ENCODE results near the gene TMEM238L. TPM values are rescaled to one million over a fixed set of nuclear protein-coding genes. Genes with fewer than 3 reads are reported as not detected.

The TMEM238L gene
- total and polyA plus RNA-seq, 2 of the 8 experiments (the other 6 are each of a cell fraction or from before 2014, with no cell fraction given), result not detected

GRCh38 chr17:10777890-10778289 is 26.0 kb downstream of the TMEM238L start:
- CTCF ChIA-PET (ENCODE audit: partially characterized antibody), result interaction anchor here (0.7 to 1.6 kb wide), 2 partner anchors 40 to 66 kb away, joined by 3 to 5 read pairs; no protein-coding TSS in a partner anchor
- H3K4me2 ChIP-seq (ENCODE audit: insufficient read depth in 1 of 2, low read depth in 2 of 2, low read length in 2 of 2), result no peak overlapping the region
- no peaks in the 10 kb centered on the region for H3K27me3 ChIP-seq (replicated peaks in 1 of 4; ENCODE audit: control insufficient read depth in 3 of 4, extremely low read depth in 1 of 4, insufficient read depth in 3 of 4, low read length in 3 of 4)
- no peak overlapping the region for H2BK20ac ChIP-seq (ENCODE audit: low read length)
- DNase-seq (ENCODE audit: low read depth in 1 of 2, low spot score in 2 of 2) (no peak), FAIRE-seq (no peak)
- H3K9me3 ChIP-seq (ENCODE audit: insufficient read depth in 2 of 2, low read depth in 1 of 2, low read length in 1 of 2), result no peaks in the 10 kb centered on the region
- no peak for TF ChIP-seq TEAD4 (IDR thresholded peaks at IDR 0.05; ENCODE audit: low read depth, low read length)
- TF ChIP-seq GABPA (IDR thresholded peaks at IDR 0.05; ENCODE audit: borderline replicate concordance, insufficient read depth, low read length), result no peak
- no peak for TF ChIP-seq JUND (IDR thresholded peaks at IDR 0.05; ENCODE audit: low read length)
- TF ChIP-seq MAFK (IDR thresholded peaks at IDR 0.05; ENCODE audit: low read depth, low read length), result no peak
- no peak for TF ChIP-seq SIN3A (conservative IDR thresholded peaks at IDR 0.05 in 1 of 2, IDR thresholded peaks at IDR 0.05 in 1 of 2; ENCODE audit: low read depth in 1 of 2, low read length in 2 of 2)
- no peak for TF ChIP-seq PHF8 (conservative IDR thresholded peaks at IDR 0.05; ENCODE audit: low read depth, low read length)
- no peak for TF ChIP-seq KDM1A (IDR thresholded peaks at IDR 0.05; ENCODE audit: borderline replicate concordance, low read length)
- TF ChIP-seq ZNF274 (IDR thresholded peaks at IDR 0.05; ENCODE audit: borderline replicate concordance, extremely low read depth, low read length), result no peak
- no peak overlapping the region for H4K8ac ChIP-seq (ENCODE audit: extremely low read depth, insufficient read depth, low read length)
- no peaks in the 10 kb centered on the region; a peak in 1 of 8 replicates for H3K36me3 ChIP-seq (ENCODE audit: control insufficient read depth in 2 of 4, insufficient read depth in 4 of 4, low read length in 3 of 4)
- H2AFZ ChIP-seq (ENCODE audit: low read length), result no peak overlapping the region
- 86 to 90% methylated on average over 1 to 6 of the region's 6 CpGs for WGBS, 2 experiments (ENCODE audit: extremely low coverage in 1 of 2, insufficient coverage in 1 of 2, insufficient read length in 1 of 2, insufficient replicate concordance in 2 of 2, low coverage in 1 of 2, low lambda C conversion rate in 2 of 2, missing lambda C conversion rate in 1 of 2)
- H2BK15ac ChIP-seq (ENCODE audit: low read length), result no peak overlapping the region
- no peak overlapping the region for H3K4ac ChIP-seq (replicated peaks; ENCODE audit: insufficient read length, low read depth, low read length)
- no peak overlapping the region for H2BK120ac ChIP-seq (replicated peaks; ENCODE audit: low read depth, low read length)
- POLR2A ChIA-PET (ENCODE audit: partially characterized antibody), result no interaction called here
- no peaks in the 10 kb centered on the region for H3K79me2 ChIP-seq (ENCODE audit: control insufficient read depth in 1 of 2, insufficient read depth in 2 of 2, low read length in 2 of 2)
- no peak overlapping the region for H3K27ac ChIP-seq (ENCODE audit: low read depth, low read length)
- H3K23ac ChIP-seq (ENCODE audit: insufficient read length), result no peak overlapping the region
- no peak overlapping the region for H3K9ac ChIP-seq (replicated peaks in 1 of 4; ENCODE audit: extremely low read depth in 1 of 4, low read depth in 3 of 4, low read length in 3 of 4)
- H3K18ac ChIP-seq (ENCODE audit: extremely low read depth, low read length), result no peak overlapping the region
- no peak overlapping the region for H4K91ac ChIP-seq (replicated peaks; ENCODE audit: insufficient read length, low read length)
- H4K5ac ChIP-seq (ENCODE audit: insufficient read length, low read depth, low read length), result no peak overlapping the region
- H3K23me2 ChIP-seq (ENCODE audit: low read depth, low read length), result no peaks in the 10 kb centered on the region; the same call in 1 of the 2 replicates
- H3K56ac ChIP-seq (replicated peaks; ENCODE audit: insufficient read length, low read depth, low read length), result no peak overlapping the region
- no peak overlapping the region for H3K4me3 ChIP-seq (ENCODE audit: extremely low read depth in 1 of 4, insufficient read depth in 2 of 4, low read depth in 3 of 4, low read length in 4 of 4)
- no peaks in the 10 kb centered on the region for H4K20me1 ChIP-seq (replicated peaks in 1 of 2; ENCODE audit: control insufficient read depth in 1 of 2, insufficient read depth in 2 of 2, low read length in 2 of 2)
- H3K14ac ChIP-seq (ENCODE audit: insufficient read length), result no peak overlapping the region
- H3K4me1 ChIP-seq (replicated peaks in 1 of 4; ENCODE audit: control insufficient read depth in 3 of 4, insufficient read depth in 4 of 4, low read length in 3 of 4), result no peaks in the 10 kb centered on the region
- H2BK12ac ChIP-seq (ENCODE audit: low read depth, low read length), result no peak overlapping the region
- no peak overlapping the region for H2BK5ac ChIP-seq (ENCODE audit: low read depth, low read length)
- H2AK5ac ChIP-seq (ENCODE audit: low read depth, low read length), result no peak overlapping the region
- H3K79me1 ChIP-seq (ENCODE audit: low read depth, low read length), result no peaks in the 10 kb centered on the region
